A549 (cell line): Measurements from ENCODE around the gene RHBDL2. TPM values are rescaled to one million over a fixed set of nuclear protein-coding genes. Genes with fewer than 3 reads are reported as not detected.

Experiments used
- ATAC-seq, 2 experiments: fragments of 200-7000 bp in 1 of 2; fragments of >200 bp in 1 of 2; cut with Nextera tagmentation in 1 of 2; cut with Tn5 transposase in 1 of 2; 3 replicates each; pipeline versions ENCODE4 v1.8.0 to v1.9.1; 2018 to 2020; ENCODE audit warnings: mild to moderate bottlenecking in 1 of 2, moderate library complexity in 1 of 2
- CTCF ChIA-PET: fragments of 300-600 bp; sonication (Branson Sonifier 250); formaldehyde crosslinking; extraction: SDS; loops from one replicate; lab custom pipeline; 2021; ENCODE audit warnings: antibody characterized with exemption, inconsistent platforms; lab: Yijun Ruan, JAX
- POLR2A ChIA-PET: fragments of 350-600 bp; formaldehyde crosslinking; extraction: SDS; loops from one replicate; lab custom pipeline; 2021; ENCODE audit warnings: antibody characterized with exemption, inconsistent platforms; lab: Yijun Ruan, JAX
- DNase-seq, 2 experiments: peaks; one replicate each; pipeline versions ENCODE4 v3.0.0 to v3.0.0-alpha.2; 2011 to 2016; ENCODE audit warnings: low read depth in 1 of 2, low spot score in 1 of 2
- FAIRE-seq: peaks from 2 replicates; lab custom pipeline; 2011; peaks lifted over from hg19 to GRCh38; lab: Jason Lieb, UNC
- H3K27ac ChIP-seq, 2 experiments: fragments of >200 bp; sonication (Bioruptor Twin); formaldehyde crosslinking; 3 replicates each; pipeline ENCODE4 v1.5.1; 2016 to 2017
- H3K4me1 ChIP-seq: fragments of >200 bp; sonication (Bioruptor Twin); formaldehyde crosslinking; 3 replicates; pipeline ENCODE4 v1.6.1; 2016
- H3K4me2 ChIP-seq: fragments of >200 bp; sonication (Bioruptor Twin); formaldehyde crosslinking; 3 replicates; pipeline ENCODE4 v1.6.1; 2016
- H3K4me3 ChIP-seq: fragments of >200 bp; sonication (Bioruptor Twin); formaldehyde crosslinking; 3 replicates; pipeline ENCODE4 v1.5.1; 2016
- H3K9me3 ChIP-seq: fragments of >200 bp; sonication (Bioruptor Twin); formaldehyde crosslinking; 3 replicates; pipeline ENCODE4 v1.6.1; 2016
- BHLHE40 ChIP-seq: IDR thresholded peaks from 2 replicates; pipeline ENCODE4 v1.6.1; 2012; ENCODE audit warnings: low read depth, low read length, inconsistent platforms
- CHD2 ChIP-seq: fragments of 150-350 bp; IDR thresholded peaks from 2 replicates; pipeline ENCODE4 v1.6.1; 2014; ENCODE audit warnings: low read length; ENCODE audit not compliant: partially characterized antibody
- EHF ChIP-seq: fragments of 250-450 bp; sonication (Bioruptor Pico); IDR thresholded peaks from 2 replicates; pipeline ENCODE4 v1.5.0; 2020; ENCODE audit warnings: mild to moderate bottlenecking
- EP300 ChIP-seq, 2 experiments: fragments of >200 bp; sonication (Bioruptor Twin); formaldehyde crosslinking; IDR thresholded peaks; 2 replicates in 1 of 2; 3 replicates in 1 of 2; pipeline ENCODE4 v1.6.1; 2016 to 2017
- ESRRA ChIP-seq: fragments of 150-350 bp; IDR thresholded peaks from 2 replicates; pipeline ENCODE4 v1.6.1; 2014; ENCODE audit warnings: mild to moderate bottlenecking, low read length, borderline replicate concordance
- HDAC2 ChIP-seq: fragments of 200-600 bp; sonication (generic); IDR thresholded peaks from 2 replicates; pipeline ENCODE4 v1.6.1; 2016
- HEYL ChIP-seq: fragments of 250-450 bp; sonication (Bioruptor Pico); IDR thresholded peaks from 2 replicates; pipeline ENCODE4 v1.8.0; 2021; ENCODE audit warnings: mild to moderate bottlenecking, moderate library complexity
- HOXB13 ChIP-seq: fragments of 250-450 bp; sonication (Bioruptor Pico); IDR thresholded peaks from 2 replicates; pipeline ENCODE4 v1.5.0; 2020; ENCODE audit warnings: low read depth, mild to moderate bottlenecking, moderate library complexity
- HOXB5 ChIP-seq: fragments of 250-450 bp; sonication (Bioruptor Pico); IDR thresholded peaks from 2 replicates; pipeline ENCODE4 v1.5.0; 2020; ENCODE audit warnings: mild to moderate bottlenecking, moderate library complexity
- RCOR1 ChIP-seq: fragments of 150-350 bp; IDR thresholded peaks from 2 replicates; pipeline ENCODE4 v1.6.1; 2014; ENCODE audit warnings: antibody characterized with exemption, low read length, low read depth
- RNF2 ChIP-seq: fragments of 200-600 bp; sonication (generic); IDR thresholded peaks from 2 replicates; pipeline ENCODE4 v1.6.1; 2016; ENCODE audit warnings: low read depth, mild to moderate bottlenecking, antibody characterized with exemption, moderate library complexity, borderline replicate concordance
- SMC3 ChIP-seq: fragments of >200 bp; sonication (Bioruptor Twin); formaldehyde crosslinking; IDR thresholded peaks from 3 replicates; pipeline ENCODE4 v1.6.1; 2018; ENCODE audit warnings: inconsistent platforms
- TFCP2L1 ChIP-seq: fragments of 250-450 bp; sonication (Bioruptor Pico); IDR thresholded peaks from 2 replicates; pipeline ENCODE4 v1.5.0; 2021; ENCODE audit warnings: mild to moderate bottlenecking
- WGBS: methylation state at CpG from one replicate; pipeline ENCODE4 v1.1.6; 2017; ENCODE audit errors: missing lambda C conversion rate; 5-methylcytosine and 5-hydroxymethylcytosine counted together
- polyA plus RNA-seq, 4 experiments: library from polyadenylated mRNA; depleted of rRNA in 3 of 4; stranded (reverse); fragments of >200 nt; fragmentation: RNase III in 1 of 4; extraction: RNeasy Plus Mini Kit Qiagen cat#74134 plus additional on column Dnase treatment in 1 of 4; gene quantifications; 2 replicates in 3 of 4; 3 replicates in 1 of 4; pipeline ENCODE4 v1.2.3, GENCODE V29; 2011 to 2017
- TF ChIP-seq, protein P1 (sequence below): fragments of >200 bp; sonication (Bioruptor Twin); formaldehyde crosslinking; IDR thresholded peaks from 3 replicates; pipeline ENCODE4 v1.5.1; 2016
- TF ChIP-seq, protein P2 (sequence below): IDR thresholded peaks from 2 replicates; pipeline ENCODE4 v1.6.1; 2012
- TF ChIP-seq, protein P3 (sequence below): fragments of 150-350 bp; IDR thresholded peaks from 2 replicates; pipeline ENCODE4 v1.6.1; 2014; ENCODE audit warnings: low read depth, mild to moderate bottlenecking, low read length
- TF ChIP-seq, protein P4 (sequence below): fragments of 200-600 bp; sonication (generic); IDR thresholded peaks from 2 replicates; pipeline ENCODE4 v1.6.1; 2016; ENCODE audit warnings: antibody characterized with exemption, mild to moderate bottlenecking, moderate library complexity
- TF ChIP-seq, protein P5 (sequence below): fragments of 450-650 bp; IDR thresholded peaks from 2 replicates; pipeline ENCODE4 v1.6.1; 2014; ENCODE audit warnings: antibody characterized with exemption
- TF ChIP-seq, protein P6 (sequence below): fragments of 250-450 bp; sonication (Bioruptor Pico); IDR thresholded peaks from 2 replicates; pipeline ENCODE4 v1.5.0; 2020; ENCODE audit warnings: low read depth, mild to moderate bottlenecking, moderate library complexity

Gene RHBDL2
- polyA plus RNA-seq, 2 of the 4 experiments (the other 2 are of a cell fraction) = 2.6 to 3.6 TPM

DNA sequence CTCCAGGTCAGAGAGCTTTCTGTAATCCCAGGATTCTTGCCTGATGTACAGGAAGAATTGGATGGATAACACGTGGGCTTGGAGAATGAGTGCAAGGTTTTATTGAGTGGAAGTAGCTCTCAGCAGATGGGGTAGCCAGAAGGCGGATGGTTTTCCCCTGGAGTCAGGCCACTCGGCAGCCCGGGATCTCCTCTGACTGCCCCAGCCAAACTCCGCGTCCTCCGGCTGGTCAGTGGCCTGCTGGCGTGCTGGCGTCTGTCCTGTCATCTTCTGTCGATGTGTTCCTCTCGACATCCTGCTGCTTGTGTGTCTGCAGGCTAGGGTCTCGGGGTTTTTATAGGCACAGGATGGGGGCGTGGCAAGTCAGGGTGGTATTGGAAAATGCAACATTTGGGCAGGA is 32.8 kb downstream of the RHBDL2 start:
- H3K27ac ChIP-seq = no peak overlapping the region
- no peak for DNase-seq
- no peaks in the 10 kb centered on the region for H3K4me1 ChIP-seq
- peaks cover 2% of the 10 kb centered on the region; the same call in 1 of the 3 replicates for H3K9me3 ChIP-seq
- no peak for ATAC-seq
- ChIA-PET CTCF (no interaction called here), POLR2A (no interaction called here)
- H3K4me3 ChIP-seq = no peak overlapping the region
- WGBS = 88% methylated on average over 13 of the region's 13 CpGs
- no peak for FAIRE-seq
- TF ChIP-seq RCOR1 = no peak
- TF ChIP-seq, protein P1, sequence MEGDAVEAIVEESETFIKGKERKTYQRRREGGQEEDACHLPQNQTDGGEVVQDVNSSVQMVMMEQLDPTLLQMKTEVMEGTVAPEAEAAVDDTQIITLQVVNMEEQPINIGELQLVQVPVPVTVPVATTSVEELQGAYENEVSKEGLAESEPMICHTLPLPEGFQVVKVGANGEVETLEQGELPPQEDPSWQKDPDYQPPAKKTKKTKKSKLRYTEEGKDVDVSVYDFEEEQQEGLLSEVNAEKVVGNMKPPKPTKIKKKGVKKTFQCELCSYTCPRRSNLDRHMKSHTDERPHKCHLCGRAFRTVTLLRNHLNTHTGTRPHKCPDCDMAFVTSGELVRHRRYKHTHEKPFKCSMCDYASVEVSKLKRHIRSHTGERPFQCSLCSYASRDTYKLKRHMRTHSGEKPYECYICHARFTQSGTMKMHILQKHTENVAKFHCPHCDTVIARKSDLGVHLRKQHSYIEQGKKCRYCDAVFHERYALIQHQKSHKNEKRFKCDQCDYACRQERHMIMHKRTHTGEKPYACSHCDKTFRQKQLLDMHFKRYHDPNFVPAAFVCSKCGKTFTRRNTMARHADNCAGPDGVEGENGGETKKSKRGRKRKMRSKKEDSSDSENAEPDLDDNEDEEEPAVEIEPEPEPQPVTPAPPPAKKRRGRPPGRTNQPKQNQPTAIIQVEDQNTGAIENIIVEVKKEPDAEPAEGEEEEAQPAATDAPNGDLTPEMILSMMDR = no peak
- TF ChIP-seq, protein P2, sequence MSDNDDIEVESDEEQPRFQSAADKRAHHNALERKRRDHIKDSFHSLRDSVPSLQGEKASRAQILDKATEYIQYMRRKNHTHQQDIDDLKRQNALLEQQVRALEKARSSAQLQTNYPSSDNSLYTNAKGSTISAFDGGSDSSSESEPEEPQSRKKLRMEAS = no peak
- H3K4me2 ChIP-seq = no peak overlapping the region

DNA sequence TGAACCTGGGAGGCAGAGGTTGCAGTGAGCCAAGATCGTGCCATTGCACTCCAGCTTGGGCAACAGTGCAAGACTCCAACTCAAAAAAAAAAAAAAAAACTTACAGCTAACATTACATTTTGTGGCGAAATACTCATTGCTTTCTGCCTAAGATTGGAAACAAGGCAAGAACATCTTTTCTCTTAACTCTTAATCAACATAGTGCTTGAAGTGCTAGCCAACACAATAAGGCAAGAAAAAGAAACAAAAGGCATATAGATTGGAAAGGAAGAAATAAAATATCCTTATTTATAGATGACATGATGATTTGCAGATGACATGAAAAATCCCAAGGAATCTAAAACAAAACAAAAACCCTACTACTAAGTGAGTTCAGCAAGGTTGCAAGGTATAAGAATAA is 35.6 kb downstream of the RHBDL2 start:
- Histone ChIP-seq H3K27ac (no peak overlapping the region), H3K4me3 (no peak overlapping the region), H3K4me1 (no peaks in the 10 kb centered on the region), H3K4me2 (no peak overlapping the region), H3K9me3 (peaks cover 2% of the 10 kb centered on the region; the same call in 1 of the 3 replicates)
- CTCF ChIA-PET = no interaction called here
- POLR2A ChIA-PET = no interaction called here
- DNase-seq (no peak), FAIRE-seq (no peak), ATAC-seq (no peak)
- TF ChIP-seq HEYL (CRISPR knock-in tag) = no peak
- TF ChIP-seq, protein P3, sequence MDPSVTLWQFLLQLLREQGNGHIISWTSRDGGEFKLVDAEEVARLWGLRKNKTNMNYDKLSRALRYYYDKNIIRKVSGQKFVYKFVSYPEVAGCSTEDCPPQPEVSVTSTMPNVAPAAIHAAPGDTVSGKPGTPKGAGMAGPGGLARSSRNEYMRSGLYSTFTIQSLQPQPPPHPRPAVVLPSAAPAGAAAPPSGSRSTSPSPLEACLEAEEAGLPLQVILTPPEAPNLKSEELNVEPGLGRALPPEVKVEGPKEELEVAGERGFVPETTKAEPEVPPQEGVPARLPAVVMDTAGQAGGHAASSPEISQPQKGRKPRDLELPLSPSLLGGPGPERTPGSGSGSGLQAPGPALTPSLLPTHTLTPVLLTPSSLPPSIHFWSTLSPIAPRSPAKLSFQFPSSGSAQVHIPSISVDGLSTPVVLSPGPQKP = no peak
- TF ChIP-seq BHLHE40 = no peak
- TF ChIP-seq RNF2 = no peak
- no peak for TF ChIP-seq EP300 (IDR thresholded peaks at IDR 0.05)
- TF ChIP-seq ESRRA = no peak
- TF ChIP-seq HOXB13 = no peak
- TF ChIP-seq HDAC2 = no peak
- TF ChIP-seq, protein P1 = no peak
- TF ChIP-seq, protein P4, sequence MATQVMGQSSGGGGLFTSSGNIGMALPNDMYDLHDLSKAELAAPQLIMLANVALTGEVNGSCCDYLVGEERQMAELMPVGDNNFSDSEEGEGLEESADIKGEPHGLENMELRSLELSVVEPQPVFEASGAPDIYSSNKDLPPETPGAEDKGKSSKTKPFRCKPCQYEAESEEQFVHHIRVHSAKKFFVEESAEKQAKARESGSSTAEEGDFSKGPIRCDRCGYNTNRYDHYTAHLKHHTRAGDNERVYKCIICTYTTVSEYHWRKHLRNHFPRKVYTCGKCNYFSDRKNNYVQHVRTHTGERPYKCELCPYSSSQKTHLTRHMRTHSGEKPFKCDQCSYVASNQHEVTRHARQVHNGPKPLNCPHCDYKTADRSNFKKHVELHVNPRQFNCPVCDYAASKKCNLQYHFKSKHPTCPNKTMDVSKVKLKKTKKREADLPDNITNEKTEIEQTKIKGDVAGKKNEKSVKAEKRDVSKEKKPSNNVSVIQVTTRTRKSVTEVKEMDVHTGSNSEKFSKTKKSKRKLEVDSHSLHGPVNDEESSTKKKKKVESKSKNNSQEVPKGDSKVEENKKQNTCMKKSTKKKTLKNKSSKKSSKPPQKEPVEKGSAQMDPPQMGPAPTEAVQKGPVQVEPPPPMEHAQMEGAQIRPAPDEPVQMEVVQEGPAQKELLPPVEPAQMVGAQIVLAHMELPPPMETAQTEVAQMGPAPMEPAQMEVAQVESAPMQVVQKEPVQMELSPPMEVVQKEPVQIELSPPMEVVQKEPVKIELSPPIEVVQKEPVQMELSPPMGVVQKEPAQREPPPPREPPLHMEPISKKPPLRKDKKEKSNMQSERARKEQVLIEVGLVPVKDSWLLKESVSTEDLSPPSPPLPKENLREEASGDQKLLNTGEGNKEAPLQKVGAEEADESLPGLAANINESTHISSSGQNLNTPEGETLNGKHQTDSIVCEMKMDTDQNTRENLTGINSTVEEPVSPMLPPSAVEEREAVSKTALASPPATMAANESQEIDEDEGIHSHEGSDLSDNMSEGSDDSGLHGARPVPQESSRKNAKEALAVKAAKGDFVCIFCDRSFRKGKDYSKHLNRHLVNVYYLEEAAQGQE = no peak
- TF ChIP-seq RCOR1 = no peak
- no peak for TF ChIP-seq EHF
- no peak for TF ChIP-seq CHD2
- WGBS = 77% methylated on average over 2 of the region's 2 CpGs

DNA sequence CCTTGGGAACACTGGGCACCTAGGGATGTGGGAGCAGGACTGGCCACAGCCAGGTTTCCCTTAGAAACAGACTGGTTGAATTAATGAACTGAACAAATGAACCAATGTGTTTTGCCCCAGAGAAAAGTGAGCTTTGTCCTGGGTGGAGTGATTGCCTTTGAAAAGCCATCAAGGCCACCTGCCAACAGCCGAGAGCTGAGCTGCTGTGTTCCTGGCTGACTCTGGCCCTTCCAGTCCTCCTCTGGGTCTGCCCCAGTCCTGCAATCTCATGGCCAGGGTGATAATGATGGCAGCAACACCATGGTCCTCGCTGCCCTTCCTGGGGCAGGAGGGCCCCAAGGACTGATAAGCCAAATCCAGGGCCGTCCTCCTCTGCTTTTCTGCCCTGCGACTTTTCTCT is 42.1 kb downstream of the RHBDL2 start:
- no peaks in the 10 kb centered on the region for H3K4me1 ChIP-seq
- ChIA-PET CTCF (no interaction called here), POLR2A (no interaction called here)
- no peak for DNase-seq
- WGBS = 85% methylated on average over 4 of the region's 4 CpGs
- H3K9me3 ChIP-seq = no peaks in the 10 kb centered on the region
- no peak overlapping the region for H3K4me2 ChIP-seq
- no peak overlapping the region for H3K4me3 ChIP-seq
- no peak for ATAC-seq
- no peak for FAIRE-seq
- no peak overlapping the region for H3K27ac ChIP-seq
- TF ChIP-seq, protein P5, sequence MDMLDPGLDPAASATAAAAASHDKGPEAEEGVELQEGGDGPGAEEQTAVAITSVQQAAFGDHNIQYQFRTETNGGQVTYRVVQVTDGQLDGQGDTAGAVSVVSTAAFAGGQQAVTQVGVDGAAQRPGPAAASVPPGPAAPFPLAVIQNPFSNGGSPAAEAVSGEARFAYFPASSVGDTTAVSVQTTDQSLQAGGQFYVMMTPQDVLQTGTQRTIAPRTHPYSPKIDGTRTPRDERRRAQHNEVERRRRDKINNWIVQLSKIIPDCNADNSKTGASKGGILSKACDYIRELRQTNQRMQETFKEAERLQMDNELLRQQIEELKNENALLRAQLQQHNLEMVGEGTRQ = no peak
- TF ChIP-seq, protein P6, sequence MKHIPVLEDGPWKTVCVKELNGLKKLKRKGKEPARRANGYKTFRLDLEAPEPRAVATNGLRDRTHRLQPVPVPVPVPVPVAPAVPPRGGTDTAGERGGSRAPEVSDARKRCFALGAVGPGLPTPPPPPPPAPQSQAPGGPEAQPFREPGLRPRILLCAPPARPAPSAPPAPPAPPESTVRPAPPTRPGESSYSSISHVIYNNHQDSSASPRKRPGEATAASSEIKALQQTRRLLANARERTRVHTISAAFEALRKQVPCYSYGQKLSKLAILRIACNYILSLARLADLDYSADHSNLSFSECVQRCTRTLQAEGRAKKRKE (CRISPR knock-in tag) = no peak
- TF ChIP-seq SMC3 (no peak), HOXB5 (CRISPR knock-in tag) (no peak), HEYL (CRISPR knock-in tag) (no peak), RNF2 (no peak), TFCP2L1 (no peak)
- TF ChIP-seq, protein P2 = no peak
- TF ChIP-seq, protein P1 = no peak
